GM23338 (cell line): ENCODE results near the gene NHERF1.

Experiments
- CREB1 ChIP-seq: fragments of 250-450 bp; sonication (Bioruptor Pico); IDR thresholded peaks from 2 replicates; pipeline ENCODE4 v1.5.0; 2020; ENCODE audit warnings: low read depth, mild to moderate bottlenecking, moderate library complexity
- EZH2 ChIP-seq: fragments of 200-600 bp; sonication (generic); IDR thresholded peaks from one replicate; pipeline ENCODE4 v1.8.0; 2017; ENCODE audit warnings: antibody characterized with exemption, mild to moderate bottlenecking, low read depth; ENCODE audit not compliant: unreplicated experiment
- EZH2phosphoT487 ChIP-seq: fragments of 200-600 bp; sonication (generic); IDR thresholded peaks from one replicate; pipeline ENCODE4 v1.8.1; 2018; ENCODE audit warnings: antibody characterized with exemption; ENCODE audit not compliant: unreplicated experiment
- JUNB ChIP-seq: IDR thresholded peaks from one replicate; pipeline ENCODE4 v1.6.1; 2016; ENCODE audit warnings: antibody characterized with exemption; ENCODE audit not compliant: unreplicated experiment
- POLR2AphosphoS5 ChIP-seq: IDR thresholded peaks from 2 replicates; pipeline ENCODE4 v1.6.1; 2016; ENCODE audit warnings: antibody characterized with exemption, low read depth
- REST ChIP-seq: IDR thresholded peaks from one replicate; pipeline ENCODE4 v1.6.1; 2018; ENCODE audit warnings: antibody characterized with exemption; ENCODE audit not compliant: unreplicated experiment
- STAT1 ChIP-seq: IDR thresholded peaks from one replicate; pipeline ENCODE4 v1.6.1; 2016; ENCODE audit warnings: antibody characterized with exemption; ENCODE audit not compliant: unreplicated experiment
- ZNF114 ChIP-seq: fragments of 250-450 bp; sonication (Bioruptor Pico); IDR thresholded peaks from 2 replicates; pipeline ENCODE4 v1.5.0; 2020; ENCODE audit warnings: mild to moderate bottlenecking, moderate library complexity
- ZNF462 ChIP-seq: fragments of 250-450 bp; sonication (Bioruptor Pico); IDR thresholded peaks from 2 replicates; pipeline ENCODE4 v1.5.0; 2020; ENCODE audit warnings: mild to moderate bottlenecking, moderate library complexity
- TF ChIP-seq, protein P1 (sequence below), 2 experiments: fragments of 200-600 bp in 1 of 2; sonication (generic) in 1 of 2; conservative IDR thresholded peaks; 2 replicates each; pipeline versions ENCODE4 v1.5.1 to v1.6.1; 2016 to 2017; ENCODE audit warnings: antibody characterized with exemption in 2 of 2, low read depth in 2 of 2, mild to moderate bottlenecking in 2 of 2, moderate library complexity in 1 of 2
- TF ChIP-seq, protein P2 (sequence below): IDR thresholded peaks from 2 replicates; pipeline ENCODE4 v1.6.1; 2016; ENCODE audit warnings: antibody characterized with exemption

DNA sequence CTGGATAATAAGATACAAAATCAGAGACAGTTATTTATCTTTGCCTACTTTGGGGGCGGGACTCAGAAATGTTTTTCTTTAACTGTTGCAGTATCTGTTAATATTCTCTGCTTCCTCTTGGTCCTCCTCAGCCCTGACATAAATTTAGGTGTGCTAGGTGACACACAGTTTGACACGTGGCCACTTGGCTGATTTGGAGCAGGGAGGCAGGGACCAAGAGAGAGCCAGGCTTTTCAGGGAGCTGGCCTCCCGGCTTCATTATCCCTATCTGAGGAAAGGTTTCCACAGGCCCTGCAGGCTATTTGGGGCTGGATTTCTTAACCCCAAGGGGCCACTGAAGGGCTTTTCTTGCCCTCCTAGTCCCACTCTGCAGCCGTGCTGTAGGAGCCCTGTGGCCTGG is 47.8 kb downstream of the NHERF1 start:
- TF ChIP-seq, protein P1, sequence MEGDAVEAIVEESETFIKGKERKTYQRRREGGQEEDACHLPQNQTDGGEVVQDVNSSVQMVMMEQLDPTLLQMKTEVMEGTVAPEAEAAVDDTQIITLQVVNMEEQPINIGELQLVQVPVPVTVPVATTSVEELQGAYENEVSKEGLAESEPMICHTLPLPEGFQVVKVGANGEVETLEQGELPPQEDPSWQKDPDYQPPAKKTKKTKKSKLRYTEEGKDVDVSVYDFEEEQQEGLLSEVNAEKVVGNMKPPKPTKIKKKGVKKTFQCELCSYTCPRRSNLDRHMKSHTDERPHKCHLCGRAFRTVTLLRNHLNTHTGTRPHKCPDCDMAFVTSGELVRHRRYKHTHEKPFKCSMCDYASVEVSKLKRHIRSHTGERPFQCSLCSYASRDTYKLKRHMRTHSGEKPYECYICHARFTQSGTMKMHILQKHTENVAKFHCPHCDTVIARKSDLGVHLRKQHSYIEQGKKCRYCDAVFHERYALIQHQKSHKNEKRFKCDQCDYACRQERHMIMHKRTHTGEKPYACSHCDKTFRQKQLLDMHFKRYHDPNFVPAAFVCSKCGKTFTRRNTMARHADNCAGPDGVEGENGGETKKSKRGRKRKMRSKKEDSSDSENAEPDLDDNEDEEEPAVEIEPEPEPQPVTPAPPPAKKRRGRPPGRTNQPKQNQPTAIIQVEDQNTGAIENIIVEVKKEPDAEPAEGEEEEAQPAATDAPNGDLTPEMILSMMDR (conservative IDR thresholded peaks at IDR 0.05; ENCODE audit: low read depth in 2 of 2), result no peak
- TF ChIP-seq JUNB (no peak), REST (no peak), POLR2AphosphoS5 (no peak), EZH2phosphoT487 (no peak), EZH2 (no peak), CREB1 (CRISPR knock-in tag) (no peak), ZNF114 (no peak), STAT1 (no peak), ZNF462 (no peak)
- TF ChIP-seq, protein P2, sequence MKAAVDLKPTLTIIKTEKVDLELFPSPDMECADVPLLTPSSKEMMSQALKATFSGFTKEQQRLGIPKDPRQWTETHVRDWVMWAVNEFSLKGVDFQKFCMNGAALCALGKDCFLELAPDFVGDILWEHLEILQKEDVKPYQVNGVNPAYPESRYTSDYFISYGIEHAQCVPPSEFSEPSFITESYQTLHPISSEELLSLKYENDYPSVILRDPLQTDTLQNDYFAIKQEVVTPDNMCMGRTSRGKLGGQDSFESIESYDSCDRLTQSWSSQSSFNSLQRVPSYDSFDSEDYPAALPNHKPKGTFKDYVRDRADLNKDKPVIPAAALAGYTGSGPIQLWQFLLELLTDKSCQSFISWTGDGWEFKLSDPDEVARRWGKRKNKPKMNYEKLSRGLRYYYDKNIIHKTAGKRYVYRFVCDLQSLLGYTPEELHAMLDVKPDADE, result no peak
